WTC11 (cell line): Measurements from ENCODE around the gene CAGE1. TPM values are rescaled to one million over a fixed set of nuclear protein-coding genes. Genes with fewer than 3 reads are reported as not detected.
"Not testable (repeated sequence)": the region's sequence is repeated elsewhere in the genome, so short reads cannot be mapped to it uniquely, and the experiment has no call there.

ENCODE experiments used
- ATAC-seq: fragments of 200-7000 bp; cut with Tn5 transposase; 2 replicates; pipeline ENCODE4 v1.10.0; 2021; ENCODE audit warnings: mild to moderate bottlenecking, moderate library complexity
- CTCF ChIA-PET: fragments of 300-600 bp; sonication (Branson Sonifier 250); formaldehyde crosslinking; loops from one replicate; lab custom pipeline; 2021; ENCODE audit warnings: antibody characterized with exemption; lab: Charles Lee
- POLR2A ChIA-PET: fragments of 350-600 bp; sonication (Branson Sonifier 250); formaldehyde crosslinking; loops from one replicate; lab custom pipeline; 2021; ENCODE audit warnings: antibody characterized with exemption; lab: Charles Lee
- DNase-seq: peaks from one replicate; pipeline ENCODE4 v3.0.0; 2021; ENCODE audit warnings: low spot score
- H3K27ac Mint-ChIP-seq: 2 replicates; pipeline ENCODE4 v1.8.0; 2021; ENCODE audit warnings: mixed read lengths
- H3K27me3 Mint-ChIP-seq: 2 replicates; pipeline ENCODE4 v1.8.0; 2021; ENCODE audit warnings: low read depth, mild to moderate bottlenecking, moderate library complexity, mixed read lengths
- H3K36me3 Mint-ChIP-seq: 2 replicates; pipeline ENCODE4 v1.8.0; 2021; ENCODE audit warnings: mixed read lengths
- H3K4me1 Mint-ChIP-seq: 2 replicates; pipeline ENCODE4 v1.8.0; 2022; ENCODE audit warnings: mixed read lengths
- H3K4me3 Mint-ChIP-seq: 2 replicates; pipeline ENCODE4 v1.8.0; 2021; ENCODE audit warnings: mild to moderate bottlenecking, moderate library complexity, mixed read lengths
- H3K9me3 Mint-ChIP-seq: 2 replicates; pipeline ENCODE4 v1.8.0; 2021; ENCODE audit warnings: mixed read lengths
- CREM ChIP-seq: sonication (generic); formaldehyde crosslinking; IDR thresholded peaks from 2 replicates; pipeline ENCODE4 v1.8.1; 2022; ENCODE audit warnings: mild to moderate bottlenecking, missing genetic modification reagents, moderate library complexity
- ESRRA ChIP-seq: sonication (generic); formaldehyde crosslinking; IDR thresholded peaks from 2 replicates; pipeline ENCODE4 v1.8.1; 2022; ENCODE audit warnings: mild to moderate bottlenecking, missing genetic modification reagents, borderline replicate concordance
- GABPB1 ChIP-seq: sonication (generic); formaldehyde crosslinking; IDR thresholded peaks from 2 replicates; pipeline ENCODE4 v1.8.1; 2023; ENCODE audit warnings: mild to moderate bottlenecking, missing genetic modification reagents
- IRF2 ChIP-seq: sonication (generic); formaldehyde crosslinking; IDR thresholded peaks from 2 replicates; pipeline ENCODE4 v1.8.0; 2022; ENCODE audit warnings: low read depth, missing genetic modification reagents, borderline replicate concordance
- KAT7 ChIP-seq: sonication (generic); formaldehyde crosslinking; IDR thresholded peaks from 2 replicates; pipeline ENCODE4 v1.8.1; 2023; ENCODE audit warnings: missing genetic modification reagents, mild to moderate bottlenecking, borderline replicate concordance
- TCF7 ChIP-seq: sonication (generic); formaldehyde crosslinking; IDR thresholded peaks from 2 replicates; pipeline ENCODE4 v1.8.0; 2022; ENCODE audit warnings: mild to moderate bottlenecking, low read depth, missing genetic modification reagents, moderate library complexity
- ZNF317 ChIP-seq: sonication (generic); formaldehyde crosslinking; IDR thresholded peaks from 2 replicates; pipeline ENCODE4 v1.8.1; 2023; ENCODE audit warnings: low read depth, mild to moderate bottlenecking, moderate library complexity, missing genetic modification reagents, borderline replicate concordance
- total RNA-seq: library from RNA; stranded (reverse); gene quantifications from 3 replicates; pipeline ENCODE4 v1.2.3, GENCODE V29; 2021
- TF ChIP-seq, protein P1 (sequence below): sonication (generic); formaldehyde crosslinking; IDR thresholded peaks from 2 replicates; pipeline ENCODE4 v1.8.1; 2023; ENCODE audit warnings: mild to moderate bottlenecking, missing genetic modification reagents, moderate library complexity
- TF ChIP-seq, protein P2 (sequence below): sonication (generic); formaldehyde crosslinking; IDR thresholded peaks from 2 replicates; pipeline ENCODE4 v1.8.1; 2023; ENCODE audit warnings: mild to moderate bottlenecking, moderate library complexity, missing genetic modification reagents
- TF ChIP-seq, protein P3 (sequence below): sonication (generic); formaldehyde crosslinking; IDR thresholded peaks from 2 replicates; pipeline ENCODE4 v1.8.0; 2023; ENCODE audit warnings: mild to moderate bottlenecking, missing genetic modification reagents
- TF ChIP-seq, protein P4 (sequence below): sonication (generic); formaldehyde crosslinking; IDR thresholded peaks from 2 replicates; pipeline ENCODE4 v1.8.1; 2022; ENCODE audit warnings: mild to moderate bottlenecking, missing genetic modification reagents, moderate library complexity, borderline replicate concordance
- TF ChIP-seq, protein P5 (sequence below): fragments of 250-450 bp; sonication (Bioruptor Pico); conservative IDR thresholded peaks from 2 replicates; pipeline ENCODE4 v1.9.0; 2021; ENCODE audit warnings: mild to moderate bottlenecking
- TF ChIP-seq, protein P6 (sequence below): sonication (generic); formaldehyde crosslinking; conservative IDR thresholded peaks from 2 replicates; pipeline ENCODE4 v1.8.1; 2023; ENCODE audit warnings: mild to moderate bottlenecking, low read depth, missing genetic modification reagents, moderate library complexity
- TF ChIP-seq, protein P7 (sequence below): fragments of 250-450 bp; sonication (Bioruptor Pico); IDR thresholded peaks from 2 replicates; pipeline ENCODE4 v1.8.0; 2021; ENCODE audit warnings: mild to moderate bottlenecking

The CAGE1 gene
- total RNA-seq, 1 experiment from 2014 or later, result 0.07 TPM

DNA sequence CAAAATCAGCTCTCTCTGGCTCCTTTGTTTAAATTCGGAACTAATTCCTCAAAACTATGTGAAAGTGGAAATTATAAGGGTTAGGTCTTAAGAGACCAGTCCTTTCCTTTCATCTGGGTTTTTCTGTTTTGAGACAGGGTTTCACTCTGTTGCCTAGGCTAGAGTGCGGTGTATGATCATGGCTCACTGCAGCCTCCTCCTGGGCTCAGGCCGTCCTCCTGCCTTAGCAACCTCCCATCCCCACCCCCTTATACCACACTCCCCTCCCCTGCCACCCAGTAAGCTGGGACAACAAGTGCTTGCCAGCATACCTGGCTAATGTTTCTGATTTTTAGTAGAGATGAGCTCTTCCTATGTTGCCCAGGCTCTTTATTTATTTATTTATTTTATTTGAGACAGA is 63.8 kb downstream of the CAGE1 start:
- ATAC-seq (no peak), DNase-seq (no peak)
- H3K27ac Mint-ChIP-seq, result no peak overlapping the region
- H3K9me3 Mint-ChIP-seq, result peaks cover 5% of the 10 kb centered on the region
- H3K27me3 Mint-ChIP-seq, result no peaks in the 10 kb centered on the region
- H3K36me3 Mint-ChIP-seq, result no peaks in the 10 kb centered on the region
- ChIA-PET POLR2A (no interaction called here), CTCF (interaction anchor here (0.6 to 1.2 kb wide), 3 partner anchors 10 to 651 kb away, joined by 3 to 6 read pairs (median 4); no protein-coding TSS in a partner anchor)
- no peak overlapping the region for H3K4me3 Mint-ChIP-seq
- TF ChIP-seq TCF7 (CRISPR knock-in tag) (no peak), KAT7 (CRISPR knock-in tag) (no peak), ESRRA (no peak)
- TF ChIP-seq, protein P1, sequence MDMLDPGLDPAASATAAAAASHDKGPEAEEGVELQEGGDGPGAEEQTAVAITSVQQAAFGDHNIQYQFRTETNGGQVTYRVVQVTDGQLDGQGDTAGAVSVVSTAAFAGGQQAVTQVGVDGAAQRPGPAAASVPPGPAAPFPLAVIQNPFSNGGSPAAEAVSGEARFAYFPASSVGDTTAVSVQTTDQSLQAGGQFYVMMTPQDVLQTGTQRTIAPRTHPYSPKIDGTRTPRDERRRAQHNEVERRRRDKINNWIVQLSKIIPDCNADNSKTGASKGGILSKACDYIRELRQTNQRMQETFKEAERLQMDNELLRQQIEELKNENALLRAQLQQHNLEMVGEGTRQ (CRISPR knock-in tag), result no peak
- TF ChIP-seq, protein P2, sequence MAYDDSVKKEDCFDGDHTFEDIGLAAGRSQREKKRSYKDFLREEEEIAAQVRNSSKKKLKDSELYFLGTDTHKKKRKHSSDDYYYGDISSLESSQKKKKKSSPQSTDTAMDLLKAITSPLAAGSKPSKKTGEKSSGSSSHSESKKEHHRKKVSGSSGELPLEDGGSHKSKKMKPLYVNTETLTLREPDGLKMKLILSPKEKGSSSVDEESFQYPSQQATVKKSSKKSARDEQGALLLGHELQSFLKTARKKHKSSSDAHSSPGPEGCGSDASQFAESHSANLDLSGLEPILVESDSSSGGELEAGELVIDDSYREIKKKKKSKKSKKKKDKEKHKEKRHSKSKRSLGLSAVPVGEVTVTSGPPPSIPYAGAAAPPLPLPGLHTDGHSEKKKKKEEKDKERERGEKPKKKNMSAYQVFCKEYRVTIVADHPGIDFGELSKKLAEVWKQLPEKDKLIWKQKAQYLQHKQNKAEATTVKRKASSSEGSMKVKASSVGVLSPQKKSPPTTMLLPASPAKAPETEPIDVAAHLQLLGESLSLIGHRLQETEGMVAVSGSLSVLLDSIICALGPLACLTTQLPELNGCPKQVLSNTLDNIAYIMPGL (CRISPR knock-in tag), result no peak
- no peaks in the 10 kb centered on the region for H3K4me1 Mint-ChIP-seq

DNA sequence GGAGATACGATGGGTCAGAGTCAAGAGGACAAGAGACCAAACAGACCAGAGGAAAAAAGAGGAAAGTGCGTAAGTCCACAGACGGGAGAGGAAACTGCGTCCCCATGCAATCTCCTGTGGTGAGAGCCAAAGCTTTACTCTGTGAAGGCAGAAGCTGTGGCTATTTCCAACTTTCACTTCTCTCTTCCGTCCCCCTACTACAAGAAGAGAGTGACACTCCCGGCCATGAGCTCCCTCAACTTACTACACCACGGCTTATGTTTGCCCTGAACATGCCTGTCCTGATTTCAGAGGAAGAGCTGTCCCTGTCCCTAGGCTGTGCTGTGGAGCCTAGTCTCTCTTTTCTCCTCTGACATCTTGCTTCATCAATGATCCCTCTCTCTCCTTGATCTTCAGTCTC is 65.0 kb downstream of the CAGE1 start:
- Mint-ChIP-seq H3K4me3 (no peak overlapping the region), H3K27me3 (no peaks in the 10 kb centered on the region), H3K36me3 (no peaks in the 10 kb centered on the region), H3K4me1 (no peaks in the 10 kb centered on the region), H3K27ac (no peak overlapping the region), H3K9me3 (peaks cover 5% of the 10 kb centered on the region)
- DNase-seq (no peak), ATAC-seq (no peak)
- CTCF ChIA-PET, result interaction anchor here (1.2 to 1.3 kb wide), 2 partner anchors 15 to 650 kb away, joined by 4 read pairs; no protein-coding TSS in a partner anchor
- TF ChIP-seq, protein P3, sequence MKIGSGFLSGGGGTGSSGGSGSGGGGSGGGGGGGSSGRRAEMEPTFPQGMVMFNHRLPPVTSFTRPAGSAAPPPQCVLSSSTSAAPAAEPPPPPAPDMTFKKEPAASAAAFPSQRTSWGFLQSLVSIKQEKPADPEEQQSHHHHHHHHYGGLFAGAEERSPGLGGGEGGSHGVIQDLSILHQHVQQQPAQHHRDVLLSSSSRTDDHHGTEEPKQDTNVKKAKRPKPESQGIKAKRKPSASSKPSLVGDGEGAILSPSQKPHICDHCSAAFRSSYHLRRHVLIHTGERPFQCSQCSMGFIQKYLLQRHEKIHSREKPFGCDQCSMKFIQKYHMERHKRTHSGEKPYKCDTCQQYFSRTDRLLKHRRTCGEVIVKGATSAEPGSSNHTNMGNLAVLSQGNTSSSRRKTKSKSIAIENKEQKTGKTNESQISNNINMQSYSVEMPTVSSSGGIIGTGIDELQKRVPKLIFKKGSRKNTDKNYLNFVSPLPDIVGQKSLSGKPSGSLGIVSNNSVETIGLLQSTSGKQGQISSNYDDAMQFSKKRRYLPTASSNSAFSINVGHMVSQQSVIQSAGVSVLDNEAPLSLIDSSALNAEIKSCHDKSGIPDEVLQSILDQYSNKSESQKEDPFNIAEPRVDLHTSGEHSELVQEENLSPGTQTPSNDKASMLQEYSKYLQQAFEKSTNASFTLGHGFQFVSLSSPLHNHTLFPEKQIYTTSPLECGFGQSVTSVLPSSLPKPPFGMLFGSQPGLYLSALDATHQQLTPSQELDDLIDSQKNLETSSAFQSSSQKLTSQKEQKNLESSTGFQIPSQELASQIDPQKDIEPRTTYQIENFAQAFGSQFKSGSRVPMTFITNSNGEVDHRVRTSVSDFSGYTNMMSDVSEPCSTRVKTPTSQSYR (CRISPR knock-in tag), result no peak
- POLR2A ChIA-PET, result no interaction called here

DNA sequence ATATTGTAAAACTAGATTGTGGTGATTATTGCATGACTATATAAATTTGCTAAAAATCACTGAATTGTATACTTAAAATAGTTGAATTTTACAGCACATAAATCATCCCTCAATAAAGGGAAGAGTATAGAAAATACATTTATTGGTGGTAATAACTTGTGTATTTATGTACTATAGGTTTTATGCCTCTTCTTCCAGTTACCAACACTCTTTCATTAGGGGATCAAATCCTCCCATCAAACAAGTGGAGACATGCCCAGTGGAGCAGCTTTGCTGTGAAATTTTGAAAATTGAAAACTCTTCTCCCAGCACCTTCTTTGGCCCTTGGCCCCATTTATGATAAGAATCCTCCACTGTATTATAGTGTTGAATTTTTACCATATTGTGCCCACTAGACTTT is 66.5 kb downstream of the CAGE1 start:
- Mint-ChIP-seq H3K4me1 (no peaks in the 10 kb centered on the region), H3K4me3 (no peak overlapping the region)
- POLR2A ChIA-PET, result no interaction called here

DNA sequence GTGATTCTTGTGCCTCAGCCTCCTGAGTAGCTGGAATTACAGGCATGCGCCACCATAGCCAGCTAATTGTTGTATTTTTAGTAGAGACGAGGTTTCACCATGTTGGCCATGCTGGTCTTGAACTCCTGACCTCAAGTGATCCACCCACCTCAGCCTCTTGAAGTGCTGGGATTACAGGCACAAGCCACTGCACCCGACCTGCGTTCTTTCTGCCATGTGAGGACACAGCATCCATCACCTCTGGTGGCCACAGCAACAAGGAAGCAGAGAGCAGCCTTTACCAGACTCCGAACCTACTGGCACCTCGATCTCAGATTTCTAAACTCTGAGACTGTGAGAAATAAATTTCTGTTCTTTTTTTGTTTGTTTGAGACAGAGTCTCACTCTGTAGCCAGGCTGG is 67.7 kb downstream of the CAGE1 start:
- H3K36me3 Mint-ChIP-seq, H3K27me3 Mint-ChIP-seq, H3K27ac Mint-ChIP-seq, DNase-seq, ATAC-seq, H3K4me1 Mint-ChIP-seq, H3K4me3 Mint-ChIP-seq, POLR2A ChIA-PET, H3K9me3 Mint-ChIP-seq: not testable (repeated sequence)
- CTCF ChIA-PET, result interaction anchor here (1.5 kb wide), 1 partner anchor 18 kb away, joined by 6 read pairs; no protein-coding TSS in a partner anchor

More for the DNA sequence above, 66.5 kb downstream of the CAGE1 start:
- peaks cover 5% of the 10 kb centered on the region for H3K9me3 Mint-ChIP-seq
- no peaks in the 10 kb centered on the region; the same call in 1 of the 2 replicates for H3K27me3 Mint-ChIP-seq
- no peaks in the 10 kb centered on the region for H3K36me3 Mint-ChIP-seq
- TF ChIP-seq ZNF317 (CRISPR knock-in tag), result no peak
- TF ChIP-seq IRF2 (CRISPR knock-in tag), result no peak
- TF ChIP-seq, protein P4, sequence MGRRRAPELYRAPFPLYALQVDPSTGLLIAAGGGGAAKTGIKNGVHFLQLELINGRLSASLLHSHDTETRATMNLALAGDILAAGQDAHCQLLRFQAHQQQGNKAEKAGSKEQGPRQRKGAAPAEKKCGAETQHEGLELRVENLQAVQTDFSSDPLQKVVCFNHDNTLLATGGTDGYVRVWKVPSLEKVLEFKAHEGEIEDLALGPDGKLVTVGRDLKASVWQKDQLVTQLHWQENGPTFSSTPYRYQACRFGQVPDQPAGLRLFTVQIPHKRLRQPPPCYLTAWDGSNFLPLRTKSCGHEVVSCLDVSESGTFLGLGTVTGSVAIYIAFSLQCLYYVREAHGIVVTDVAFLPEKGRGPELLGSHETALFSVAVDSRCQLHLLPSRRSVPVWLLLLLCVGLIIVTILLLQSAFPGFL (CRISPR knock-in tag), result no peak
- TF ChIP-seq GABPB1 (CRISPR knock-in tag), result no peak
- no peak for TF ChIP-seq CREM (CRISPR knock-in tag)
- TF ChIP-seq, protein P5, sequence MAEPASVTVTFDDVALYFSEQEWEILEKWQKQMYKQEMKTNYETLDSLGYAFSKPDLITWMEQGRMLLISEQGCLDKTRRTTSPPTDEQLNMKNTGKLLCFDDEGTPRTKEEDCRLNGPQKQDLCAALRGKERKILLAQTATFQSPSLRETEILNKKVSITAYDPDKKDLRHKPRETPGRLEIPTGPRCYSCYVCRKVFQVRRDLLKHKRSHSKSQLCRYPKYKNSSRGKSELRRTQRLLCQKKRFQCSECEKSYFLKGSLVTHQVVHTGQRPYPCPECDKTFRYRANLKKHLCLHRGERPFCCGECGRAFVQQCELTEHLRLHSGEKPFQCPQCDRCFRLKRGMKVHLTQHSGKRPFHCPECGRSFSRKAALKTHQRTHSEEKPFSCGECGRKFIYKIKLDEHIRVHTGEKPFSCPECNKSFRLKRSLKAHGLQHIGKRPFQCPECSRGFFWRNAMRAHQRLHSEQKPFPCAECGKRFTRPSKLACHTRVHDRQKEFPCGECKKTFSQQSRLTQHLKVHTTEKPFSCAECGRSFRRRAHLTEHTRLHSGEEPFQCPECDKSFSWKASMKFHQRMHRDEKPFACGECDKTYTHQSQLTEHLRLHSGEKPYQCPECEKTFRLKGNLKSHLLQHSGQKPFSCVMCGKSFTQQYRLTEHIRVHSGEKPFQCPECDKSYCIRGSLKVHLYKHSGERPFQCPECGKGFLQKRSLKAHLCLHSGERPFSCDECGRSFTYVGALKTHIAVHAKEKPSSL (CRISPR knock-in tag), result no peak
- TF ChIP-seq, protein P6, sequence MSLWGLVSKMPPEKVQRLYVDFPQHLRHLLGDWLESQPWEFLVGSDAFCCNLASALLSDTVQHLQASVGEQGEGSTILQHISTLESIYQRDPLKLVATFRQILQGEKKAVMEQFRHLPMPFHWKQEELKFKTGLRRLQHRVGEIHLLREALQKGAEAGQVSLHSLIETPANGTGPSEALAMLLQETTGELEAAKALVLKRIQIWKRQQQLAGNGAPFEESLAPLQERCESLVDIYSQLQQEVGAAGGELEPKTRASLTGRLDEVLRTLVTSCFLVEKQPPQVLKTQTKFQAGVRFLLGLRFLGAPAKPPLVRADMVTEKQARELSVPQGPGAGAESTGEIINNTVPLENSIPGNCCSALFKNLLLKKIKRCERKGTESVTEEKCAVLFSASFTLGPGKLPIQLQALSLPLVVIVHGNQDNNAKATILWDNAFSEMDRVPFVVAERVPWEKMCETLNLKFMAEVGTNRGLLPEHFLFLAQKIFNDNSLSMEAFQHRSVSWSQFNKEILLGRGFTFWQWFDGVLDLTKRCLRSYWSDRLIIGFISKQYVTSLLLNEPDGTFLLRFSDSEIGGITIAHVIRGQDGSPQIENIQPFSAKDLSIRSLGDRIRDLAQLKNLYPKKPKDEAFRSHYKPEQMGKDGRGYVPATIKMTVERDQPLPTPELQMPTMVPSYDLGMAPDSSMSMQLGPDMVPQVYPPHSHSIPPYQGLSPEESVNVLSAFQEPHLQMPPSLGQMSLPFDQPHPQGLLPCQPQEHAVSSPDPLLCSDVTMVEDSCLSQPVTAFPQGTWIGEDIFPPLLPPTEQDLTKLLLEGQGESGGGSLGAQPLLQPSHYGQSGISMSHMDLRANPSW (CRISPR knock-in tag), result no peak
- TF ChIP-seq, protein P7, sequence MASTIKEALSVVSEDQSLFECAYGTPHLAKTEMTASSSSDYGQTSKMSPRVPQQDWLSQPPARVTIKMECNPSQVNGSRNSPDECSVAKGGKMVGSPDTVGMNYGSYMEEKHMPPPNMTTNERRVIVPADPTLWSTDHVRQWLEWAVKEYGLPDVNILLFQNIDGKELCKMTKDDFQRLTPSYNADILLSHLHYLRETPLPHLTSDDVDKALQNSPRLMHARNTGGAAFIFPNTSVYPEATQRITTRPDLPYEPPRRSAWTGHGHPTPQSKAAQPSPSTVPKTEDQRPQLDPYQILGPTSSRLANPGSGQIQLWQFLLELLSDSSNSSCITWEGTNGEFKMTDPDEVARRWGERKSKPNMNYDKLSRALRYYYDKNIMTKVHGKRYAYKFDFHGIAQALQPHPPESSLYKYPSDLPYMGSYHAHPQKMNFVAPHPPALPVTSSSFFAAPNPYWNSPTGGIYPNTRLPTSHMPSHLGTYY (CRISPR knock-in tag), result no peak
- CTCF ChIA-PET, result no interaction called here
- H3K27ac Mint-ChIP-seq, result no peak overlapping the region
- ATAC-seq (no peak), DNase-seq (no peak)
